Measurements from ENCODE around the gene NAALADL1.
"Not testable (repeated sequence)": the region's sequence is repeated elsewhere in the genome, so short reads cannot be mapped to it uniquely, and the experiment has no call there.

Gene NAALADL1

DNA sequence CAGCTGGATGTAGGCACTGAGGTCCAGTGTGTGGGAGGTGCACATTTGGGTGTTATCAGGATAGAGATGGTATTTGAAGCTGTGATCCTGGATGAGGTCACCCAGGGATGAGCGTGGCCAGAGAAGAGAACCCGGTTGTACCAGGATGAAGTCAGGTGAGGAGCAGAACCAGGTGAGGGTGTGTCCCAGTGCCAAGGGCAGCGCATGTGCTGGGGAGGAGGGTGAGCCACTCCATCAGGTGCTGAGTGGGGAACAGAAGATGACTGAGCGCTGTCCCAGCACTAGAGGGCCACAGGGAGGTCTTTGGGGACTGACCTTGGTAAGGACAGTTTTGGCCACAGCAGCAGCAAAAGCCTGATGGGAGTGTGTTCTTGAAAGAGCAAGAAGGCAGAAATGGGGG lies 41.6 kb downstream of the NAALADL1 start:
- no peak overlapping the region for H3K4me3 ChIP-seq (ENCODE audit: low read length)
- no peak for DNase-seq (ENCODE audit: low read depth)
- TF ChIP-seq, protein P1, sequence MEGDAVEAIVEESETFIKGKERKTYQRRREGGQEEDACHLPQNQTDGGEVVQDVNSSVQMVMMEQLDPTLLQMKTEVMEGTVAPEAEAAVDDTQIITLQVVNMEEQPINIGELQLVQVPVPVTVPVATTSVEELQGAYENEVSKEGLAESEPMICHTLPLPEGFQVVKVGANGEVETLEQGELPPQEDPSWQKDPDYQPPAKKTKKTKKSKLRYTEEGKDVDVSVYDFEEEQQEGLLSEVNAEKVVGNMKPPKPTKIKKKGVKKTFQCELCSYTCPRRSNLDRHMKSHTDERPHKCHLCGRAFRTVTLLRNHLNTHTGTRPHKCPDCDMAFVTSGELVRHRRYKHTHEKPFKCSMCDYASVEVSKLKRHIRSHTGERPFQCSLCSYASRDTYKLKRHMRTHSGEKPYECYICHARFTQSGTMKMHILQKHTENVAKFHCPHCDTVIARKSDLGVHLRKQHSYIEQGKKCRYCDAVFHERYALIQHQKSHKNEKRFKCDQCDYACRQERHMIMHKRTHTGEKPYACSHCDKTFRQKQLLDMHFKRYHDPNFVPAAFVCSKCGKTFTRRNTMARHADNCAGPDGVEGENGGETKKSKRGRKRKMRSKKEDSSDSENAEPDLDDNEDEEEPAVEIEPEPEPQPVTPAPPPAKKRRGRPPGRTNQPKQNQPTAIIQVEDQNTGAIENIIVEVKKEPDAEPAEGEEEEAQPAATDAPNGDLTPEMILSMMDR (conservative IDR thresholded peaks at IDR 0.05; ENCODE audit: low read depth, low read length) = no peak

- TF ChIP-seq, protein P1 (conservative IDR thresholded peaks at IDR 0.05; ENCODE audit: low read depth, low read length) = no peak
- peak overlapping the region; percentile 80 for H3K4me3 ChIP-seq (ENCODE audit: low read length)
- no peak for DNase-seq (ENCODE audit: low read depth)
These were observed 43.6 kb downstream of the NAALADL1 start for GRCh38 chr11:65014726-65015227.

DNA sequence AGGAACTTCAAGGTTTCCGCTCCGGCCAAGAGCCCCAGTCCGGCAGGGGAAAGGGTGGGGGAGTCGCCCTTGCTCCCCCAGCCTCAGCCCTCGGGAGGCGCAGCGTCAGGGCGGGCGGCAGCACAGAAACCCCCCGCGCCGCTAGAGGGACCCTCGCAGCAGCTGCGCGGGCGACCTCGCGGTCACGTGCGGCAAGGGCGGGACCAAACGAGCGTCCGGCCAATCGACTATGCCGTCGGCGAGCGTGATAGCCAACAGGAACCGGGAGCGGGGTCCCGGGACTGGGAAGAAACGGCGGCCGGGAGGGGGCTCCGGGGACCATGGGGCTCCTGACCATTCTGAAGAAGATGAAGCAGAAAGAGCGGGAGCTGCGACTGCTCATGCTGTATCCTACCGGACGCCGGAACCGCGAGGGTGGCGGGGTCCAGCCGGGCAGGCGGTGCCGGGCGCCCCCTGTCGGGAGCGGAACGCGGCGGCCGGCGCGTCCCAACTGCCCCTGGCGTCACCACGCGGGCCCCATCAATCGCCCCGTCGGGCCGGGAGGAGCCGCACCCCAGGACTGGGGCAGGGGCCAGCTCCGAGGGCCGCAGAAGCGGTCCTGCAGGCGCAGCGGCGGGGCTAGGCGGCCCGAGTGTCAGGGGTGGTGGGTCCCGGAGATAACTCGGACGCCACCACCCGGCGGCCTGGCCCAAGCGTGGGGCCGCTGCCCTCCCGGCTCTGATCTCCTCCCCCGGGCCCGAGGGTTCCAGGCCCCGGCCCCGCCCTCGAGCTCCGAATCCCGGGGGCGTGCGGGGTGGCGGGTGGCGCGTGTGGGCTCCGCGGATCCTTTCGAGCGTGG lies 44.2 kb downstream of the NAALADL1 start, which contains the start of gene ARL2:
Gene ARL2 (plus strand): TSS at position 273 of the 838 bp plus-strand sequence. CDS start 48 bp downstream, at position 321.
- no peak for DNase-seq (ENCODE audit: low read depth)
- H3K4me3 ChIP-seq (ENCODE audit: low read length) = peak within 1 kb of the TSS; percentile 80

DNA sequence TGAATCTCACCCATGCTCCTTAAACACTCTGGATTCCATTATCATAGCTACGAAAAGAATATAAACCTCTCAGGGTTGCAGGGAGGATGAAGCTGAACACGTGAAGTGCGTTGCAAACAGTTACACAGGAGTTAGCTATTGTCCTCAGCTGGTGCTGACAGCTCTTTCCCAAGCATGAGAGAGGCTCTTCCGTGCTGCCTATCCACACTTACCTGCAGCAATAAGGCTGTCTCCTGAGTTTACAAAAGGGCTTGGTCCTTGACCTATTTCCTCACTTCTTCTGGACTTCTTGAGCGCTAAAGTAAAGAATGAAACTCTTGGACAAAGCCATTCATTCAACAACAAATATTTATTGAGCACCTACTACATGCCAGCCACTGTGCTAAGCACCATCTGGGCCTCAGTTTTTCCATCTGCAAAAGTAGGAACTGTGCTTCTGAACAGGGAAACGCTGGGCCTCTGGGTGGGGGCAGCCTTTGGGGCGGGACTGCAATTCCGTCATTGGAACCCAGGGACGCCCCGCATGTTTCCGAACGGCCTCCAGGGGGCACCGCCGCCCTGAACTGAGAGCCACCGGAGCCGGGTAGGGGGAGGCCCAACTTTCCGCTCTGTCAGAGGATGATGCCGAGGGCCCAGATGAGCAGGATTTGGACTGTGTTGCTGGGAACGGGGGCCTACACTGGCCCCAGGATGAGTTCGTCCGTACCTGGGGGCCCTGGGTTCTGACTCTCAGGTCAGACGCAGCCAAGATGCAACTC lies 45.0 kb downstream of the NAALADL1 start:
- H3K4me3 ChIP-seq (ENCODE audit: low read length) = peak overlapping the region; percentile 80
- TF ChIP-seq, protein P1 (conservative IDR thresholded peaks at IDR 0.05; ENCODE audit: low read depth, low read length) = peak; percentile 81
- DNase-seq (ENCODE audit: low read depth) = no peak

More for the DNA sequence above, 44.2 kb downstream of the NAALADL1 start, which contains the start of gene ARL2:
- TF ChIP-seq, protein P1 (conservative IDR thresholded peaks at IDR 0.05; ENCODE audit: low read depth, low read length) = peak; percentile 65

DNA sequence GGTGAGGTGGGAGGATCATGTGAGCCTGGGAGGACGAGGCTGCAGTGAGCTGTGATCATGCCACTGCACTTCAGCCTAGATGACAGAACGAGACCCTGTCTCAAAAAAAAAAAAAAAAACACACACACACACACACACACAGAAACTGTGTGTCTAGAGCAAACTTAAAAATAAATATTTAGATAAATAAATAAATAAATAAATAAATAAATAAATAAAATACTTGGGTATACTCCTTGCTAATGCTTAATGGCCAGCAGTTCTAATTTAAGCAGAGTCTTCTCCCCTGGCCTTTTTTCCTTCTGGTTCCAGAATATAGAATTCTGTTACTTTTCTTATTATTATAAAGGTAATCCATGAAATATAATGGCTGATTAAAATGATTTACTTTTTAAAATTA lies 49.5 kb downstream of the NAALADL1 start:
- DNase-seq (ENCODE audit: low read depth) = no peak
- H3K4me3 ChIP-seq (ENCODE audit: low read length) = no peak overlapping the region
- TF ChIP-seq, protein P1 (conservative IDR thresholded peaks at IDR 0.05; ENCODE audit: low read depth, low read length) = no peak

DNA sequence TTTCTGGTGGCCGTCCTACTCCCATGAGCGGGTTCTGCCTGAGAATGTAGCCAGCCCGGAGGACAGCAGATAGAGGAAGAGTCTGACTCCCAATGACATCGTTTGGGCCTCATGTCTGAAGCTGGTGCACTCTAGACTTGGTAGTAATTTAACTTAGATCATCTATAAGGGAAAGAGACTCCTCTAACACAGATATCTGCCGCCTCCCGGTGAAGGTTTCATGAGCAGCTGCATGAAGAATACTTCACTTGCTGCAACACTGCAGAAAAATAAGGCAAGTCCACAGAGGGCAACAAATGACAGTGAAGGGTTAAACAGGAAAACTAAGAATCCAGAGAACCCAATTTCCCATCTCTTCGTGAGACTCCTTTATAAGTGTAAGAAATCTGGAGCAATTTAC lies 50.3 kb downstream of the NAALADL1 start:
- DNase-seq (ENCODE audit: low read depth) = no peak
- no peak overlapping the region for H3K4me3 ChIP-seq (ENCODE audit: low read length)
- TF ChIP-seq, protein P1 (conservative IDR thresholded peaks at IDR 0.05; ENCODE audit: low read depth, low read length) = no peak

DNA sequence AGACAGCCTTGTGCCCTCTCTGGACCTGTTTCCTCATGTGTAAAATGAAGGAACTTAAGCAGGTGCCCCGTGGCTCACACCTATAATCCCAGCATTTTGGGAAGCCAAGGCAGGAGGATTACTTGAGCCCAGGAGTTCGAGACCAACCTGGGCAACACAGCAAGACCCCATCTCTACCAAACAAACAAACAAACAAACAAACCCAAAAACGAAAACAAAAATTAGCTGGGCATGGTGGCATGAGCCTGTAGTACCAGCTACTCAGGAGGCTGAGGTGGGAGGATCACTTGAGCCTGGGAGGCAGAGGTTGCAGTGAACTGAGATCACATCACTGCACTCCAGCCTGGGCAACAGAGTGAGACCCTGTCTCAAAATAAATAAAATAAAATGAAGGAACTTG lies 54.4 kb downstream of the NAALADL1 start:
- not testable (repeated sequence) for DNase-seq (ENCODE audit: low read depth); H3K4me3 ChIP-seq (ENCODE audit: low read length)
